Spinal cord (tissue), 10 donors: ENCODE data around the gene PGRMC1. TPM values are rescaled to one million over a fixed set of nuclear protein-coding genes. Genes with fewer than 3 reads are reported as not detected.
"Not testable (repeated sequence)": the region's sequence is repeated elsewhere in the genome, so short reads cannot be mapped to it uniquely, and the experiment has no call there.

Experiments used
- DNase-seq, 6 donors: peaks; one replicate each; pipeline versions ENCODE4 v3.0.0 to v3.0.0-alpha.2; 2013 to 2015; ENCODE audit warnings: low spot score in 6 of 6, low read depth in 4 of 6
- H3K27ac ChIP-seq: one replicate; pipeline ENCODE4 v1.5.1; 2013; ENCODE audit warnings: low read depth, low read length, control low read depth
- H3K27me3 ChIP-seq: one replicate; pipeline ENCODE4 v1.6.1; 2013; ENCODE audit warnings: low read length; ENCODE audit not compliant: control insufficient read depth, insufficient read depth
- H3K36me3 ChIP-seq: one replicate; pipeline ENCODE4 v1.6.1; 2013; ENCODE audit warnings: low read length; ENCODE audit not compliant: control insufficient read depth, insufficient read depth
- H3K4me1 ChIP-seq: one replicate; pipeline ENCODE4 v1.6.1; 2013; ENCODE audit warnings: low read length; ENCODE audit not compliant: control insufficient read depth, insufficient read depth
- H3K4me3 ChIP-seq: one replicate; pipeline ENCODE4 v1.5.1; 2013; ENCODE audit warnings: low read depth, low read length, control low read depth
- H3K9me3 ChIP-seq: one replicate; pipeline ENCODE4 v1.6.1; 2013; ENCODE audit warnings: low read length; ENCODE audit not compliant: control insufficient read depth, insufficient read depth
- WGBS: methylation state at CpG from one replicate; pipeline ENCODE4 v1.1.5; 2013; ENCODE audit warnings: missing lambda C conversion rate; ENCODE audit not compliant: insufficient coverage; 5-methylcytosine and 5-hydroxymethylcytosine counted together
- polyA plus RNA-seq, 2 donors: library from polyadenylated mRNA; unstranded; fragments of 120-200 nt; gene quantifications; one replicate each; pipeline ENCODE4 v1.2.1, GENCODE V29; 2013; ENCODE audit not compliant: insufficient read length in 2 of 2
- total RNA-seq, 2 donors: library from RNA; depleted of rRNA in 1 of 2; stranded (reverse); fragments of 120-200 nt in 1 of 2; fragments of >200 nt in 1 of 2; gene quantifications; one replicate each; pipeline versions ENCODE4 v1.2.3 to v1.2.4, GENCODE V29; 2013 to 2014
- donor health status: healthy.

Gene PGRMC1
- total and polyA plus RNA-seq, 4 donors, result 250 to 433 (median 290) TPM

- DNase-seq, result no peak
- 56% methylated on average over 3 of the region's 4 CpGs for WGBS
- Histone ChIP-seq H3K4me1 (no peaks in the 10 kb centered on the region), H3K4me3 (no peak overlapping the region), H3K27ac (no peak overlapping the region), H3K9me3 (no peaks in the 10 kb centered on the region), H3K27me3 (no peaks in the 10 kb centered on the region), H3K36me3 (no peaks in the 10 kb centered on the region)
These were observed 52.9 kb downstream of the PGRMC1 start for GRCh38 chrX:119288890-119289393.

- DNase-seq, result no peak
- Histone ChIP-seq H3K4me1 (no peaks in the 10 kb centered on the region), H3K4me3 (no peak overlapping the region), H3K9me3 (no peaks in the 10 kb centered on the region), H3K27me3 (no peaks in the 10 kb centered on the region), H3K36me3 (no peaks in the 10 kb centered on the region), H3K27ac (no peak overlapping the region)
These were observed 54.4 kb downstream of the PGRMC1 start for GRCh38 chrX:119290476-119290875.

GRCh38 chrX:119291246-119291645 lies 55.2 kb downstream of the PGRMC1 start:
- not testable (repeated sequence) for H3K4me1 ChIP-seq, H3K9me3 ChIP-seq, H3K36me3 ChIP-seq, H3K27me3 ChIP-seq, DNase-seq, H3K27ac ChIP-seq, H3K4me3 ChIP-seq
- no CpG with 5 or more reads among the region's 2 CpGs for WGBS

GRCh38 chrX:119292445-119292844 lies 56.4 kb downstream of the PGRMC1 start:
- Histone ChIP-seq H3K27me3 (no peaks in the 10 kb centered on the region), H3K4me3 (no peak overlapping the region), H3K27ac (no peak overlapping the region), H3K36me3 (no peaks in the 10 kb centered on the region), H3K4me1 (no peaks in the 10 kb centered on the region), H3K9me3 (no peaks in the 10 kb centered on the region)
- DNase-seq, result no peak

Other genes with a start within 250 kb of the PGRMC1 start
- gene CT47C1, start 163.3 kb upstream of the PGRMC1 start, total RNA-seq, result not detected
- gene CT47C1, start 163.3 kb upstream of the PGRMC1 start, polyA plus RNA-seq, result not detected
- 1 to 10 TPM in 1 of 2 donors, under 1 TPM in 1; 0.69 to 2.1 TPM for gene KIAA1210, start 108.5 kb upstream of the PGRMC1 start, total RNA-seq
- gene KIAA1210, start 108.5 kb upstream of the PGRMC1 start, polyA plus RNA-seq, result under 1 TPM; 0.11 to 0.29 TPM
- gene SLC25A43, start 163.1 kb downstream of the PGRMC1 start, total RNA-seq, result 10 to 100 TPM in 1 of 2 donors, 1 to 10 TPM in 1; 5.7 to 13.3 TPM
- gene SLC25A43, start 163.1 kb downstream of the PGRMC1 start, polyA plus RNA-seq, result 1 to 10 TPM; 1.9 to 3.8 TPM
- 100 to 1,000 TPM; 116 to 126 TPM for gene SLC25A5, start 232.2 kb downstream of the PGRMC1 start, total RNA-seq
- gene SLC25A5, start 232.2 kb downstream of the PGRMC1 start, polyA plus RNA-seq, result 100 to 1,000 TPM; 274 to 275 TPM